Thyroid gland (tissue), 4 donors: ENCODE results near the gene SCP2D1. TPM values are rescaled to one million over a fixed set of nuclear protein-coding genes. Genes with fewer than 3 reads are reported as not detected.

Experiments used
- DNase-seq, 2 donors: peaks; one replicate each; pipeline ENCODE4 v3.0.0-alpha.2; 2019
- H3K27ac ChIP-seq, 3 donors: fragments of 200-600 bp; sonication (generic); 1 replicate in 2 of 3; 2 replicates in 1 of 3; pipeline ENCODE4 v1.5.1; 2016 to 2019; ENCODE audit warnings: mild to moderate bottlenecking in 1 of 3, moderate library complexity in 1 of 3
- H3K27me3 ChIP-seq: fragments of 200-600 bp; sonication (generic); one replicate; pipeline ENCODE4 v1.5.1; 2019
- H3K36me3 ChIP-seq, 2 donors: fragments of 200-600 bp; sonication (generic); one replicate each; pipeline ENCODE4 v1.5.1; 2016 to 2019
- H3K4me1 ChIP-seq, 2 donors: fragments of 200-600 bp; sonication (generic); one replicate each; pipeline ENCODE4 v1.5.1; 2017 to 2019
- H3K4me3 ChIP-seq, 3 donors: fragments of 200-600 bp; sonication (generic); replicated peaks in 1 of 3; 1 replicate in 2 of 3; 2 replicates in 1 of 3; pipeline ENCODE4 v1.5.1; 2016; ENCODE audit warnings: mild to moderate bottlenecking in 1 of 3
- H3K9me3 ChIP-seq: fragments of 200-600 bp; sonication (generic); one replicate; pipeline ENCODE4 v1.5.1; 2017
- CTCF ChIP-seq, 6 experiments: fragments of 200-600 bp in 3 of 6; fragments of 450-650 bp in 3 of 6; sonication (generic) in 3 of 6; IDR thresholded peaks; one replicate each; pipeline ENCODE4 v1.5.1; 2016 to 2019; ENCODE audit warnings: antibody characterized with exemption in 6 of 6, mild to moderate bottlenecking in 2 of 6, inconsistent platforms in 1 of 6, moderate library complexity in 1 of 6
- POLR2A ChIP-seq, 2 donors: fragments of 450-650 bp; IDR thresholded peaks; one replicate each; pipeline ENCODE4 v1.6.1; 2017; ENCODE audit warnings: antibody characterized with exemption in 2 of 2, mild to moderate bottlenecking in 2 of 2, moderate library complexity in 1 of 2
- WGBS, 2 donors: methylation state at CpG; one replicate each; pipeline ENCODE4 v1.1.5; 2017; 5-methylcytosine and 5-hydroxymethylcytosine counted together
- intact Hi-C: fragments of 100-400 bp; cut with DNase I; formaldehyde crosslinking; loops from one replicate; pipeline ENCODE4 v1.15.1; 2023
- total RNA-seq, 4 donors: library from RNA; depleted of rRNA; stranded (reverse); fragments of >200 nt; gene quantifications; one replicate each; pipeline ENCODE4 v1.2.3, GENCODE V29; 2016

The SCP2D1 gene
- total RNA-seq, 4 donors from 2014 or later: not detected

DNA sequence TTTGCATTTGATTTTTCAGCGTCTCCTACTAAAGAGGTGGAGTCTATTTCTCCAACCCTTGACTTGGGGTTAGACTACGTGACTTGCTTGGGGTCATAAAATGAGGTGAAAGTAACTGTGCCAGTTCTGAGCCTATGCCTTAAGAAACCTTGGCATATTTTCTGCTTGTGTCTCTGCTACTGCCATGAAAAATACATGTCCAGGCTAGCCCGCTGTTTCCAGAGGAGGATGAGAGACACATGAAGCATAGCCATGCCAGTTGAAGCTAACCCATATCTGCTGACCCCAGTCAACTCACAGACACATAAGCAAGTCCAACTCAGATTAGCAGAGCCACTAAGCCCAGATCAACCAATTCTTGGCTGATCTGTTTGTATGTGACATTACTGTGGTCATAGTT lies 38.7 kb downstream of the SCP2D1 start:
- Histone ChIP-seq H3K9me3 (no peaks in the 10 kb centered on the region), H3K27me3 (no peaks in the 10 kb centered on the region), H3K4me1 (no peaks in the 10 kb centered on the region), H3K36me3 (no peaks in the 10 kb centered on the region), H3K27ac (no peak overlapping the region), H3K4me3 (no peak overlapping the region)
- no peak for TF ChIP-seq POLR2A (IDR thresholded peaks at IDR 0.05)
- no peak for TF ChIP-seq CTCF (IDR thresholded peaks at IDR 0.05)
- DNase-seq: no peak
- 93 to 98% methylated on average over 3 of the region's 3 CpGs for WGBS, 2 donors
- intact Hi-C loops: no loop called here

DNA sequence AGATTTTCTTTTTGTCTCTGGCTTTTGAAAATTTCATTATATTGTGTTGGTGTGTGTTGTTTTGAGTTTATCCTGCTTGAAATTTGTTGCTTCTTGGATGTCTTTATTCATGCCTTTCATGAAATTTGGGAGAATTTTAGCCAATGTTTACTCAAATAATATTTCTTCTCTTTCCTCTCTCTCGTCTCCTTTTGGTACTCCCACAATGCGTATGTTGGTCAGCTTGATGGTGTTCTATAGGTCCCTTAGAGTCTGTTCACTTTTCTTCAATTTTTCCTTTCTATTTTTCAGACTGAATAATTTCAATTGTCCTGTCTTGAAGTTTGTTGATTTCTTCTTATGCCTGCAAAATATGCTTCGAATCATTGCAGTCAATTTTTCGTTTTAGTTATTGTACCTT lies 39.6 kb downstream of the SCP2D1 start:
- no peaks in the 10 kb centered on the region for H3K36me3 ChIP-seq
- H3K4me3 ChIP-seq: no peak overlapping the region
- no peaks in the 10 kb centered on the region for H3K9me3 ChIP-seq
- no peak for DNase-seq
- H3K4me1 ChIP-seq: no peaks in the 10 kb centered on the region
- 92% methylated on average over 4 of the region's 4 CpGs for WGBS, 2 donors
- intact Hi-C loops: no loop called here
- TF ChIP-seq CTCF (IDR thresholded peaks at IDR 0.05): no peak
- no peak for TF ChIP-seq POLR2A (IDR thresholded peaks at IDR 0.05)
- no peaks in the 10 kb centered on the region for H3K27me3 ChIP-seq
- no peak overlapping the region for H3K27ac ChIP-seq

GRCh38 chr20:18853946-18854646 lies 40.5 kb downstream of the SCP2D1 start:
- Histone ChIP-seq H3K9me3 (no peaks in the 10 kb centered on the region), H3K4me3 (no peak overlapping the region), H3K36me3 (no peaks in the 10 kb centered on the region), H3K27ac (no peak overlapping the region), H3K4me1 (no peaks in the 10 kb centered on the region), H3K27me3 (no peaks in the 10 kb centered on the region)
- TF ChIP-seq POLR2A (IDR thresholded peaks at IDR 0.05): no peak
- TF ChIP-seq CTCF (IDR thresholded peaks at IDR 0.05): no peak
- 66 to 94% methylated on average over 2 of the region's 2 CpGs for WGBS, 2 donors
- no peak for DNase-seq
- intact Hi-C loops: no loop called here

GRCh38 chr20:18855882-18856281 lies 42.3 kb downstream of the SCP2D1 start:
- intact Hi-C loops: no loop called here
- Histone ChIP-seq H3K27me3 (no peaks in the 10 kb centered on the region), H3K36me3 (no peaks in the 10 kb centered on the region), H3K4me3 (no peak overlapping the region), H3K27ac (no peak overlapping the region), H3K9me3 (no peaks in the 10 kb centered on the region), H3K4me1 (no peaks in the 10 kb centered on the region)
- WGBS, 2 donors: 90 to 92% methylated on average over 2 of the region's 2 CpGs
- DNase-seq: no peak
- TF ChIP-seq CTCF (IDR thresholded peaks at IDR 0.05): no peak
- no peak for TF ChIP-seq POLR2A (IDR thresholded peaks at IDR 0.05)

DNA sequence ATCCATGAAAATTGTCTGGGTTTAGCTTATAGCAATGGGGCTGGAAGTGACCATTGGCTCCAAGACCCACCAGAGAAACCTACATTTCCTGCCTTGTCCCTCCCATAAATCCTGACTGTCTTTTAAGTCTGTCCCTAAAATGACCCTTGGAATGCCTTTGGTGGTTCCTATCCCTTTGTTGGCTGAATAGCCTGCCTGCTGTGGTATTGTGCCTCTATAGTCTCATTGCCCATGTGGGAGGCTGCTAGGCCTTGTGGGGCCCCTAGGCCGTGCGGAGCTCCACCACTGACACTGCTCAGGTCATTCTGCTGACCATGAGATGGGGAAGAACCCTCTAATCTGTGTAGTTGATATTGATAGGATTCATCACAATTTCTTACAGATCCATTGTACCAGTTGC lies 43.3 kb downstream of the SCP2D1 start:
- H3K27ac ChIP-seq: no peak overlapping the region
- 62 to 80% methylated on average over 1 to 2 of the region's 2 CpGs for WGBS, 2 donors
- H3K36me3 ChIP-seq: no peaks in the 10 kb centered on the region
- no peaks in the 10 kb centered on the region for H3K9me3 ChIP-seq
- no peak for DNase-seq
- intact Hi-C loops: no loop called here
- H3K4me3 ChIP-seq: no peak overlapping the region
- no peaks in the 10 kb centered on the region for H3K4me1 ChIP-seq
- H3K27me3 ChIP-seq: no peaks in the 10 kb centered on the region
- TF ChIP-seq POLR2A (IDR thresholded peaks at IDR 0.05) (no peak), CTCF (IDR thresholded peaks at IDR 0.05) (no peak)
